Adrenal gland (tissue), 12 donors: ENCODE results near the gene DEFB132. TPM values are rescaled to one million over a fixed set of nuclear protein-coding genes. Genes with fewer than 3 reads are reported as not detected.

ENCODE experiments used
- DNase-seq, 7 donors: peaks; one replicate each; pipeline ENCODE4 v3.0.0-alpha.2; 2019 to 2020
- H3K27ac ChIP-seq, 5 donors: fragments of 200-600 bp; sonication (generic) in 4 of 5; 1 replicate in 3 of 5; 2 replicates in 2 of 5; pipeline versions ENCODE4 v1.5.1 to v1.8.0; 2016 to 2020; ENCODE audit warnings: mild to moderate bottlenecking in 1 of 5
- H3K27me3 ChIP-seq: fragments of 200-600 bp; 2 replicates; pipeline ENCODE4 v1.8.0; 2021
- H3K36me3 ChIP-seq, 2 donors: fragments of 200-600 bp; replicated peaks in 1 of 2; 1 replicate in 1 of 2; 2 replicates in 1 of 2; pipeline versions ENCODE4 v1.5.1 to v1.8.0; 2018 to 2022
- H3K4me1 ChIP-seq, 2 donors: fragments of 200-600 bp; replicated peaks in 1 of 2; 1 replicate in 1 of 2; 2 replicates in 1 of 2; pipeline versions ENCODE4 v1.5.1 to v1.8.0; 2018 to 2021
- H3K4me3 ChIP-seq, 4 donors: fragments of 200-600 bp; sonication (generic) in 3 of 4; one replicate each; pipeline ENCODE4 v1.5.1; 2016 to 2018
- H3K9me3 ChIP-seq, 3 donors: fragments of 200-600 bp; sonication (generic) in 1 of 3; replicated peaks in 1 of 3; 1 replicate in 2 of 3; 2 replicates in 1 of 3; pipeline versions ENCODE4 v1.5.1 to v1.8.0; 2016 to 2021
- CTCF ChIP-seq, 6 experiments: fragments of 450-650 bp in 4 of 6; fragments of 200-600 bp in 2 of 6; sonication (generic) in 1 of 6; IDR thresholded peaks; 1 replicate in 5 of 6; 2 replicates in 1 of 6; pipeline versions ENCODE4 v1.5.1 to v1.8.0; 2016 to 2021; ENCODE audit warnings: antibody characterized with exemption in 6 of 6, mild to moderate bottlenecking in 2 of 6, moderate library complexity in 1 of 6
- POLR2A ChIP-seq, 2 donors: fragments of 450-650 bp; IDR thresholded peaks; one replicate each; pipeline ENCODE4 v1.6.1; 2017; ENCODE audit warnings: antibody characterized with exemption in 2 of 2, mild to moderate bottlenecking in 2 of 2, moderate library complexity in 1 of 2
- WGBS, 4 donors: extraction: QIAGEN DNeasy Blood & Tissue Kit in 2 of 4; methylation state at CpG; one replicate each; pipeline versions ENCODE4 v1.1.5 to v1.1.7; 2013 to 2017; 5-methylcytosine and 5-hydroxymethylcytosine counted together
- intact Hi-C, 2 donors: fragments of 100-400 bp; cut with DNase I; formaldehyde crosslinking; loops; one replicate each; pipeline versions ENCODE4 v1.14.1 to v1.15.0; 2022 to 2023
- polyA plus RNA-seq, 3 donors: library from polyadenylated mRNA; stranded (reverse); fragments of 200-250 nt in 2 of 3; fragments of 350-450 nt in 1 of 3; fragmentation: Illumina TruSeq in 1 of 3; extraction: RNeasy Lipid Tissue Mini Kit (QIAGEN cat#74804) in 1 of 3; gene quantifications; one replicate each; pipeline ENCODE4 v1.2.3, GENCODE V29; 2013 to 2014
- total RNA-seq, 9 donors: library from RNA; depleted of rRNA in 4 of 9; stranded (reverse); fragments of >200 nt in 4 of 9; fragments of 120-200 nt in 1 of 9; fragmentation: NEBNext Ultra II Directional in 1 of 9; extraction: Animal tissue kit (Norgen Biotek cat#: 25700) in 1 of 9; gene quantifications; one replicate each; pipeline versions ENCODE4 v1.1.0 to v1.2.4, GENCODE V29; 2013 to 2023
- donor health status: healthy with polysubstance abuse.
- donor health status: Bipolar disorder and iron deficiency.
- donor health status: DM: yes; HTN: yes; CAD: no.
- donor health status: DM: no; HTN: no; CAD: no.
- donor health status: DM: no; HTN: no; CAD: no.
- donor health status: DM: yes; HTN: yes; CAD: no.

Gene DEFB132
- total and polyA plus RNA-seq, 12 donors = 0.03 TPM; not detected in 11

GRCh38 chr20:263701-264100 is 6.2 kb downstream of the DEFB132 start:
- peaks cover 0 to 10% of the 10 kb centered on the region in 2 donors for H3K4me1 ChIP-seq
- intact Hi-C loops = no loop called here
- H3K36me3 ChIP-seq = no peaks in the 10 kb centered on the region

GRCh38 chr20:266596-267562 is 9.4 kb downstream of the DEFB132 start:
- WGBS, 4 donors = 7 to 11% (median 9%) methylated on average over 23 to 43 of the region's 43 CpGs
- Histone ChIP-seq H3K27me3 (no peaks in the 10 kb centered on the region), H3K9me3 (no peaks in the 10 kb centered on the region), H3K4me3 (peak overlapping the region in 2 of 4 donors; percentile 28 to 49), H3K4me1 (peaks cover 0 to 10% of the 10 kb centered on the region in 2 donors), H3K27ac (peak overlapping the region in 1 of 5 donors; percentile 42), H3K36me3 (no peaks in the 10 kb centered on the region)
- intact Hi-C loops = loop anchor here in 1 of 2 donors (5.0 kb wide), 1 partner anchor 55 kb away; no protein-coding TSS in a partner anchor
- peak; percentile 83 to 92 (median 87) for DNase-seq
- TF ChIP-seq CTCF (IDR thresholded peaks at IDR 0.05) (peak; percentile 87 to 95 (median 92)), POLR2A (IDR thresholded peaks at IDR 0.05) (no peak)

More at GRCh38 chr20:263701-264100, 6.2 kb downstream of the DEFB132 start:
- WGBS, 4 donors = 69 to 80% (median 76%) methylated on average over 6 to 13 of the region's 13 CpGs
- H3K4me3 ChIP-seq = no peak overlapping the region
- H3K9me3 ChIP-seq = no peaks in the 10 kb centered on the region
- TF ChIP-seq POLR2A (IDR thresholded peaks at IDR 0.05) = no peak
- no peak for TF ChIP-seq CTCF (IDR thresholded peaks at IDR 0.05)
- no peak for DNase-seq
- no peaks in the 10 kb centered on the region for H3K27me3 ChIP-seq
- no peak overlapping the region for H3K27ac ChIP-seq

- DNase-seq = no peak
- WGBS, 4 donors = 90 to 100% (median 94%) methylated on average over 5 of the region's 5 CpGs
- no peaks in the 10 kb centered on the region for H3K27me3 ChIP-seq
- no peaks in the 10 kb centered on the region for H3K9me3 ChIP-seq
- no peak overlapping the region for H3K4me3 ChIP-seq
- H3K36me3 ChIP-seq = no peaks in the 10 kb centered on the region
- H3K27ac ChIP-seq = no peak overlapping the region
- TF ChIP-seq POLR2A (IDR thresholded peaks at IDR 0.05) = no peak
- TF ChIP-seq CTCF (IDR thresholded peaks at IDR 0.05) = no peak
- peaks cover 0 to 10% of the 10 kb centered on the region in 2 donors for H3K4me1 ChIP-seq
- intact Hi-C loops = no loop called here
Measured at GRCh38 chr20:270517-270916, 13.0 kb downstream of the DEFB132 start.

- no peak for DNase-seq
- H3K36me3 ChIP-seq = no peaks in the 10 kb centered on the region
- WGBS, 4 donors = 86 to 98% (median 90%) methylated on average over 4 of the region's 4 CpGs
- H3K27ac ChIP-seq = no peak overlapping the region
- H3K4me3 ChIP-seq = no peak overlapping the region
- TF ChIP-seq POLR2A (IDR thresholded peaks at IDR 0.05) (no peak), CTCF (IDR thresholded peaks at IDR 0.05) (no peak)
- no peaks in the 10 kb centered on the region for H3K9me3 ChIP-seq
- intact Hi-C loops = no loop called here
- peaks cover 0 to 10% of the 10 kb centered on the region in 2 donors for H3K4me1 ChIP-seq
- no peaks in the 10 kb centered on the region for H3K27me3 ChIP-seq
Measured at GRCh38 chr20:271069-271468, 13.5 kb downstream of the DEFB132 start.
